Erythroblast (primary cell): Measurements from ENCODE around the gene CTNNA3.

Experiments
- GATA1 ChIP-seq: IDR thresholded peaks from 2 replicates; pipeline ENCODE4 v1.6.1; 2011; ENCODE audit warnings: low read depth, mild to moderate bottlenecking, control low read depth, low read length, moderate library complexity
- POLR2A ChIP-seq: IDR thresholded peaks from 2 replicates; pipeline ENCODE4 v1.6.1; 2011; ENCODE audit warnings: mild to moderate bottlenecking, low read length

- TF ChIP-seq POLR2A = no peak
- TF ChIP-seq GATA1 = no peak
Measured at GRCh38 chr10:66926841-66927240, 769.2 kb downstream of the CTNNA3 start.
